ENCODE results near the gene MPRIP.

DNA sequence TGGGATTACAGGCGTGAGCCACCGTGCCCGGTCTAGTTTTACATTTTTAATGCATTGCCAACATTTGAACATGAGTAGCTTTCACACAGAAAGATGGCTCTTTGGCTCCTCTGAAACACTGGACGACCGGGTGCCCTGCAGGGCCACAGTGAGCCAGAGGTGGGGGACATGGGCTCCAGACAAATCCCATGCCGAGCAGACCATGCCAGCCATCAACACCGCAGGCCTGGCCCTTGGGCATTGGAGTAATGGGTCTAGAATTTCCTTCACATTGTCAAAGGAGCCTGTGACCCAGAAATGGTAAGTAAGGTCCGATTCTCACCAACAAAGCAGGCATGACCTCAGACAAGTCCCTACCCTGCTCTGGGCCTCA lies 21.4 kb upstream of the MPRIP start:
- TF ChIP-seq, protein P1, sequence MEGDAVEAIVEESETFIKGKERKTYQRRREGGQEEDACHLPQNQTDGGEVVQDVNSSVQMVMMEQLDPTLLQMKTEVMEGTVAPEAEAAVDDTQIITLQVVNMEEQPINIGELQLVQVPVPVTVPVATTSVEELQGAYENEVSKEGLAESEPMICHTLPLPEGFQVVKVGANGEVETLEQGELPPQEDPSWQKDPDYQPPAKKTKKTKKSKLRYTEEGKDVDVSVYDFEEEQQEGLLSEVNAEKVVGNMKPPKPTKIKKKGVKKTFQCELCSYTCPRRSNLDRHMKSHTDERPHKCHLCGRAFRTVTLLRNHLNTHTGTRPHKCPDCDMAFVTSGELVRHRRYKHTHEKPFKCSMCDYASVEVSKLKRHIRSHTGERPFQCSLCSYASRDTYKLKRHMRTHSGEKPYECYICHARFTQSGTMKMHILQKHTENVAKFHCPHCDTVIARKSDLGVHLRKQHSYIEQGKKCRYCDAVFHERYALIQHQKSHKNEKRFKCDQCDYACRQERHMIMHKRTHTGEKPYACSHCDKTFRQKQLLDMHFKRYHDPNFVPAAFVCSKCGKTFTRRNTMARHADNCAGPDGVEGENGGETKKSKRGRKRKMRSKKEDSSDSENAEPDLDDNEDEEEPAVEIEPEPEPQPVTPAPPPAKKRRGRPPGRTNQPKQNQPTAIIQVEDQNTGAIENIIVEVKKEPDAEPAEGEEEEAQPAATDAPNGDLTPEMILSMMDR (IDR thresholded peaks at IDR 0.05), result no peak
- TF ChIP-seq POLR2A (IDR thresholded peaks at IDR 0.05), result no peak

Measured in Peyer's patch (tissue), 4 donors.